SKM-1 treated with dmso at 0.1 percent for 144 hours (cell line): ENCODE measurements around the gene DAB2IP.

Experiments used
- DNase-seq: peaks from one replicate; lab custom pipeline; 2025; ENCODE audit not compliant: unreplicated experiment; lab: John Stamatoyannopoulos, UW

DAB2IP gene

DNA sequence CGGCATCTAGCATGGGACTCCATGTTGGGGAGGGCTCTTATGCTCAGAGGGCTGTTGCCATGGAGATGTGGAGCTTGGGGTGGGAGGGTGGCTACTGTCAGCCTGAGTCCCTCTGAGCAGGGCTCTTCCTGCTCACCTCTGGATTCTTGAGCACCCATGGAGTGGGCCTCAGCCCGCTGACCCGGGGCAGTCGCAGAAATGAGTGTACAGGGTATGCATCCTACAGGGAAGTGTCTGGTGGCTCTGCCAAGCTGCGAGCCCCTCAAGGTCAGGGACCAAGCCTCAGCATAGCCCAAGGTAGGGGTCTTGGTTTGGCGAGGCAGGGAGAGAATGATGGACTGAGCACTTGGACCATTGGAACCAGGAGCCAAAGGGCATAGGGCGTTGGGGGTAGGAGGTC, 104.1 kb downstream of the DAB2IP start:
- no peak for DNase-seq

DNA sequence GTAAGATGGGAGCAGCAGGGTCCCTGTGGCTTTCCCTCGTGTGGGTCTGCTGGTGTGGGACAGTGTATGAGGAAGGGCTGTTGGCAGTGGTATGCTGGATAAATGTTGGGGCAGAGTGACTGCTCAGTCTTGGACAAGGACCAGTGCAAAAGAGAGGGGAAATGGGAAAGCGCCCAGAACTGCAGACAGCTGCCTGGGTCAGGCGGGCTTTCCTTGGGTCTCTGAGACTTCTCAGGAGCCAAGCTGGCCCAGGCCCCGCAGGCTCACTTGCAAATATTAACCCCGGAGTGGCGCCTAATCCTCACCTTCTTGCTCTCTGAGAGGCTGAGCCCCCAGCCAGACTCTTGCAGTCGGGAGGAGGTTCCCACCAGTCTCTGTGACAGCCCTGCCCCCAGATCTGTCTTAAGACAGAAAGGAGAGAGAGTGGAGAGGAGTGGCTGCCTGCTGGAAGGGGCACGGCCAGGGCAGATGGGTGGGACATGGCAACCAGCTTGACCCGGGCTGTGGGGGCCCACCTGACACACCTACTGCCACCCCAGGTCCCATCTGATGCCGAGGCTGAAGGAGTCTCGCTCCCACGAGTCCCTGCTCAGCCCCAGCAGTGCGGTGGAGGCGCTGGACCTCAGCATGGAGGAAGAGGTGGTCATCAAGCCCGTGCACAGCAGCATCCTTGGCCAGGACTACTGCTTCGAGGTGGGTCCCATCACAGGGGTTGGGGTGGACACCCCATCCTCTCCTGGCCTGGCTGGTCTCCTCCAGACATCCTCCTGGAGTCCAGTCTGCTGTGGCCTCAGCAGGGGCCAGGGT, 105.2 kb downstream of the DAB2IP start:
- DNase-seq = no peak

DNA sequence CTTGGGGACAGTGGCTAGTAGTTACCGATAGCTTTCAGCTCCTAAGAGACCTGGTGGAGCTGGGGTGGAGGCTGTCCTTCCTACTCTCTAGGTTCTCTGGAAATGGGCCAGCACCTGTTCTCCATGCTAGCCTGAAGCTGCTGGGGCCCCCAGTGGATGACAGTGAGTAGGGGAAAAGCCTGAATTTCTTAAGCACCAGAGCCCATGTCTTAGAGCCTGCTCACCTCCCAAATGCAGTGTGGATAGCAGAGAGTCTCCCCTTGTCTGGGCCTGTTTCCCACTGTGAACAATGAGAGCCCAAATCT, 105.8 kb downstream of the DAB2IP start:
- DNase-seq = no peak

DNA sequence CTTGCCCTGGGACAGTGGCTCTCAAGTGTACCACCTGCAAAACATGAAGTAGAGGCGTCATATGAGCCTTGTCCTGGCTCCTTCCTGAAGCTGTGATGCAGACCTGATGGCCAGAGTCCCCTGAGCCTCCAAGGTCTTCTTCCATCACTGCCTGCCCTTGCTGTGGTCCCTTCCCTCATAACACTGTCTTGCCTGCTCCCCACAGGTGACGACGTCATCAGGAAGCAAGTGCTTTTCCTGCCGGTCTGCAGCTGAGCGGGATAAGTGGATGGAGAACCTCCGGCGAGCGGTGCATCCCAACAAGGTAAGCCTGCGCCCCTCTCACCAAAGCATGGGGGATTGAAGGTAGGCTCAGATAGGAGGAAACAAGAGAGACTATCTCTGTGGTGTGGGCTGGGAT, 107.3 kb downstream of the DAB2IP start:
- DNase-seq = no peak

DNA sequence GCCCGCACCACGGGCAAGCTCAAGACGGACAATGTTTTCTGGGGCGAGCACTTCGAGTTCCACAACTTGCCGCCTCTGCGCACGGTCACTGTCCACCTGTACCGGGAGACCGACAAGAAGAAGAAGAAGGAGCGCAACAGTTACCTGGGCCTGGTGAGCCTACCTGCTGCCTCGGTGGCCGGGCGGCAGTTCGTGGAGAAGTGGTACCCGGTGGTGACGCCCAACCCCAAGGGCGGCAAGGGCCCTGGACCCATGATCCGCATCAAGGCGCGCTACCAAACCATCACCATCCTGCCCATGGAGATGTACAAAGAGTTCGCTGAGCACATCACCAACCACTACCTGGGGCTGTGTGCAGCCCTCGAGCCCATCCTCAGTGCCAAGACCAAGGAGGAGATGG, 108.6 kb downstream of the DAB2IP start:
- no peak for DNase-seq

DNA sequence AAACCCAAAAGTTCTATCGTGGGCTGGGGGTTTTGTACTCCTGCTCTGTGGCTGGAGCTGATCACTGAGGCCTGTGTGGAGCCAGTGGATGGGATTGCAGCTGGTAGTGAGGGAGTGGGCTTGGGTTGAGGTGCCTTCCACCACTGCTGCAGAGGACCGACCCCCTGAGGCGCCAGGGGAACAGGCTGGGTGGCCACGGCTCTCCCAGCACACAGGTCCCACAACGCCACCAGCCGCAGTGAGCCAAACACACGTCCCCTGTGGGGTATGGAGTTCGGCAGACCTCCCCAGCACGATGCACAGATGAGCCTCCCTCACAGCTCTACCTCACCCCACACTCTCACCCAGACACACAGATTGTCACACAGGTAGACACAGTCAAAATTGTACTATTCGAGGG, 109.1 kb downstream of the DAB2IP start:
- no peak for DNase-seq

DNA sequence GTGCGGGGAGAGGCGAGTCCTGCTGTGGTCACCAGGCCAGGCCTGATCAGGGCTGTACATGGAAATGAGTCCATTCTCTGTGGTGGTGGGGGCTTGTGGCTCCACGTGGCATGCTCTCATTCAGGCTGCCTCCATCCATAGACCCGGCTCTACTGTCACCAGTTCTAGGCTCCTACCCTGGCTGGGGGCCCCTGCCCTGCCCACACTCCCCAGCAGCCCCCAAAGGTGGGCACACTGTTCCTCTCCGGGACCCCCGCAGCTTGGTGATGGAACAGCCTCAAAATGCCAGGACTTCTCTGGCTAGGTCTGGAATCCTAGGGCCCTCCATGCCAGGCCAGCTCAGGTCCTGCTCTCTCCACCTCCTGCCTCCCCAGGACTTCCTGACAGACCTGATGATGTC, 111.7 kb downstream of the DAB2IP start:
- no peak for DNase-seq

DNA sequence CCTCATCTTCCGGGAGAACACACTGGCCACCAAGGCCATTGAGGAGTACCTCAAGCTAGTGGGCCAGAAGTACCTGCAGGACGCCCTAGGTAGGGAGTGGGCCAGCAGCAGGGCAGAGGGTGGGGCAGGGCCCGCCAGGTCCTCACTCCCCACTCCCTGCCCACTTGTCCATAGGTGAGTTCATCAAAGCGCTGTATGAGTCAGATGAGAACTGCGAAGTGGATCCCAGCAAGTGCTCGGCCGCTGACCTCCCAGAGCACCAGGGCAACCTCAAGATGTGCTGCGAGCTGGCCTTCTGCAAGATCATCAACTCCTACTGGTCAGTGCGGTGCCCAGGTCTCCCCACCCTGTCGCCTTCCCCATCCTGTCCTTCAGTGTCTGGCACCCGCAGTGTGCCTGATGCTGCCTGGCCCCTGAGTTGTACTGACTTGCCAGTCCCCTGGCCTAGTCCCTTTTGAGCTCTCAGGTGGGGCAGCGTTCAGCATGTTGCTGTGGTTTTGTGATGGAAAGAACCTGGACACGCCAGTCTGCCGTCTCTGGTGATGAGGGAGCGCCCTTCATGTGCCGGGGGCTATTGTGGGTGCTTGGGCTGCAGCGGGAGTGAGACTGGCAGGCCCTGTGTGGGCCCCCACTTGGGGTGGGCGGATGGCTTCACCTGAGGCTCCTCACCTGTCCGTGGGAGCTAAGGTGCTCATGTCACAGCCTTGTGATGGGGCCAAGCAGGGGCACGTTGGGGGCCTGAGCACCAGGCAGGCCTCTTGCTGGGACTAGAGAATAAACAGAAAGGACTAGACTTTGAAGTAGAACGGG, 112.3 kb downstream of the DAB2IP start:
- no peak for DNase-seq

DNA sequence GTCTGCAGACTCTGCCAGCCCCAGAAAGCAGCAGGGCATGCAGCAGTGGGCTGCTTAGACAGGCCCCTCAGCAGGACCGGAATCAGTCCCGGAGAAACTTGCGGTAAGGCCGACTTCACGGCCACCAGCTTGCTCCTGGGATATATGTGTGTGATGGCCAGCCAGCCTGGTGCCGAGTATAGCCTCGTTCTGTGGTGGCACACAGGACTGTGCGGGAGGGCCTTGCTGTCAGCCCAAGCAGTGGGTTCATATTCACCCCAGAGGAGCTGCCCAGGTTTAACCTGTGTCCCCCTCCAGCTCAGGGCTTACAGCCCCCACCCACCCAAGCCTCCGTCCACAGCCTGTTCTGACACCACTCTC, 112.9 kb downstream of the DAB2IP start:
- DNase-seq = no peak

DNA sequence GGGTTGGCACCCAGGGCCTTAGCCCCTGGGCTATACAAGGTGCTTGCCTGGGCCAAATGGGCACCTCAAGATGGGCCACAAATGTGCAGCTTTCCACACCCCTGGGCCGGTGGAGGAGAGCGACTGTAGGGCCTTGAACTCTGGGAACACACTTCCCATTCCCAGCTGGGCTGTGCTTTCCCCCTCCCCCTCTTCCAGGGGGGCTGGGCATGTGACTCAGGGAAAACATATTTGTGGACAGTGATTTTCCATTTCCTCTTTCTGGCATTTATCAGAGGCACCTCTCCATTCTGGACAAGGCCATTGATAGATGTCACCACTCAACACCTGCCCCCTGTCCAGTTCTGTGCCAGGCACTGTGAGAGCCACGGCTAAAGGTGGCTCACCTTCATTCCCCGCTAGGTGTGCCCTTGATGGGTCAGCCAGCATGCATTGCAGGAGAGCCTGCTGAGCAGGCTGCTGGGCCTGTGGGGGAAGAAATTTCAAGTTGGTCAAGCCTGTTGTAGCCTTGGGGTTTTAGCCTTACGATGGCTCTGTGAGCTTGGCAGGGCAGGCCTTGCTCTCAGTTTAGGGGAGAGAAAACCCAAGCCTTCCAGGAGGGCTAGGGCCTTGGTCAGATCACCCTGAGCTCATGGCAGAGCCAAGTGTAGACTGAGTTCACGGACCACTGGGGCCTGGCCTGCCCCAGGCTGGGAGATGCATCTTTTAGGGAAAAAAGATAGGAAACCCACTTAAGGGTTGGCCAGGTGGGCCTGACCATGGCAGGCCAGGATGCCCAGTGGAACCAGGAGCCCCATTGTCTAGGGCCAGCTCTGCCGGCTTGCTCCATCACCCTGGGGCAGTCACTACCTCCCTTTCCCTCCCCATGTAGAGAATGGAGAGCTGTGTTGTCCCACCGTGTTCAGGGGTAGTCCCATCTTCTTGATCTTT, 113.9 kb downstream of the DAB2IP start:
- no peak for DNase-seq

DNA sequence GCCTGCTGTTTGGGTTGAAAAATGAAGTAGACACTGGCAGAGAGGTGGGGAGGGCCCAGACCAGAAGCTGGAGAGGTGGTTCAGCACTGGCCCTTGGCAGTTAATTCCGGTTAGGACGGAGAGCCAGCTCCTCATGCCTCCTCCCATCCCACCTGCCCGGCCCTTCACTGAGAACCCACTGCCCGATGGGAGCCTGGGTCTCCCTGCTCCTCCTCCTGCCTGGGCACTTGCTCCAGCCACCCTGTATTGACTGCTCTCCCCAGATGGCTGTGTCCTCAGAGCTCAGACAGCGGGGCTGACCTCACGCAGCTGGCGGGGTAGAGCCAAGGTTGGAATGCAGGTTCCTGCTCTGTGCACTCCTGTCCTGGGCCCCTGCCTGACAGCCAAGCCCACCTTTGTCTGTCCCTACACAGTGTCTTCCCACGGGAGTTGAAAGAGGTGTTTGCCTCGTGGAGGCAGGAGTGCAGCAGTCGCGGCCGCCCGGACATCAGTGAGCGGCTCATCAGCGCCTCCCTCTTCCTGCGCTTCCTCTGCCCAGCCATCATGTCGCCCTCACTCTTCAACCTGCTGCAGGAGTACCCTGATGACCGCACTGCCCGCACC, 114.7 kb downstream of the DAB2IP start:
- no peak for DNase-seq

DNA sequence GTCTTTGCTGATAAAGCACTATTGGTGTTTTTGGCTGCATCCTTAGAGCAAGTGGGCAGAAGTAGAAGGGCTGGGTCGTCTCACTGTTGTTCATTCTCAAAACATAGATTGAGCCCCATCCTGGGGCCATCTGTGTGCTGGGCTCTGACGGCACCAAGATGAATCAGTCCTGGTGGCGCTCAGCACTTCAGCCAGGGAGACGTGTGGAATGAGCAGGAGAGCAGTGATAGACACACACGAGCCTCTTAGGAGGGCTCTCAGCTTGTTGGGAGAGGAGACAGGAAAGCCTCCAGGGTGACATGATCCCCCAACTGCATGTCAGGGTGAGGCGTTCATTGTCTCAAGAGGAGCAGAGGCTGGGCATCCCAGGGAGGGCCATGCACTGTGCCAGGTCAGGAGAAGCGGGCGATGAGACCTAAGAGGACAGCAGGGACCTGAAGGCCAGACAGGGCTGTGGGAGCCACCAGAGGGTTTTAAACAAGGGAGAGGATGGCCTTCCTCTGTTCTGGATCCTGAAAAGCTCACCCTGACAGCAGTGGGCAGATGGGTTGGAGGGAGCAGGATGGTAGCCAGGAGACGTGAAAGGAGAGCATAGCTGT, 115.8 kb downstream of the DAB2IP start:
- no peak for DNase-seq

DNA sequence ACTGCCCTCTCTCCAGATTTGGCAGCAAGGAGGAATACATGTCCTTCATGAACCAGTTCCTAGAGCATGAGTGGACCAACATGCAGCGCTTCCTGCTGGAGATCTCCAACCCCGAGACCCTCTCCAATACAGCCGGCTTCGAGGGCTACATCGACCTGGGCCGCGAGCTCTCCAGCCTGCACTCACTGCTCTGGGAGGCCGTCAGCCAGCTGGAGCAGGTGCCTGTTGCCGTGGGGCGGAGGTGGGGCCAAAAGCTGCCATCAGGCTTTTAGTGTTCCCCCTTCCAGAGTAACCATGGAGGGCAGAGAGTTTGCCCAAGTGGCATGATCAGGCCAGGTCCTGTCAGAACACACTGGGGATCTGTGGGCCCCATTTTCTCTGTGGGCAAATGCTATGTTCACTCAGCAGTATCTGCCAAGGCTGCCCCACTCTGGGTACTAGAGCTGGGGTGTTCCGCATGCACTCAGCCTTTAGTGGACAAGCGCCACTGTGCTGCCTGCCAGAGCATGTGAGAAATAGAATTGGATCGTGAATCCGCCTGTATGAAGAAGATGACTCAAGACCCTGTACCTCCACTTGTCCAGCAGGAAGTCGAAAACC, 117.1 kb downstream of the DAB2IP start:
- DNase-seq = no peak

DNA sequence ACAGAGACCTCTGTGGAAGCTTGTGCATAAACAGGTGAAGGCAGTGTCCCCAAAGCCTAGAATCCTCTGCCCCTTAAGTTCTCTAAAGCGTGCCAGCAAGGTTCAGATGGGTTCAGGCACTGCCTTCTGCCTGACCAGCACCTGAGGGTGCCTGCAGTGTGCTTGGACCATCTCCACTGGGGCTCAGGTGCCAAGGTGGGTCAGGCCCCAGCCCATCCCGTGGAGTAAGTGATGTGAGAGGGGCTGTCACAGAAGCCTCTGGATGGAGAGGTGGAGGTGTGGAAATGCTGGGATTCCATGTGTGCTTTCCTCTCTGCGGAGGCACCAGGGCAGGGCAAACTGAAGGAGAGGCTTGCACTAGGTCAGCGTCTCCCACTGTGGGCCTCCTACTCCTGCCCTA, 118.5 kb downstream of the DAB2IP start:
- no peak for DNase-seq

DNA sequence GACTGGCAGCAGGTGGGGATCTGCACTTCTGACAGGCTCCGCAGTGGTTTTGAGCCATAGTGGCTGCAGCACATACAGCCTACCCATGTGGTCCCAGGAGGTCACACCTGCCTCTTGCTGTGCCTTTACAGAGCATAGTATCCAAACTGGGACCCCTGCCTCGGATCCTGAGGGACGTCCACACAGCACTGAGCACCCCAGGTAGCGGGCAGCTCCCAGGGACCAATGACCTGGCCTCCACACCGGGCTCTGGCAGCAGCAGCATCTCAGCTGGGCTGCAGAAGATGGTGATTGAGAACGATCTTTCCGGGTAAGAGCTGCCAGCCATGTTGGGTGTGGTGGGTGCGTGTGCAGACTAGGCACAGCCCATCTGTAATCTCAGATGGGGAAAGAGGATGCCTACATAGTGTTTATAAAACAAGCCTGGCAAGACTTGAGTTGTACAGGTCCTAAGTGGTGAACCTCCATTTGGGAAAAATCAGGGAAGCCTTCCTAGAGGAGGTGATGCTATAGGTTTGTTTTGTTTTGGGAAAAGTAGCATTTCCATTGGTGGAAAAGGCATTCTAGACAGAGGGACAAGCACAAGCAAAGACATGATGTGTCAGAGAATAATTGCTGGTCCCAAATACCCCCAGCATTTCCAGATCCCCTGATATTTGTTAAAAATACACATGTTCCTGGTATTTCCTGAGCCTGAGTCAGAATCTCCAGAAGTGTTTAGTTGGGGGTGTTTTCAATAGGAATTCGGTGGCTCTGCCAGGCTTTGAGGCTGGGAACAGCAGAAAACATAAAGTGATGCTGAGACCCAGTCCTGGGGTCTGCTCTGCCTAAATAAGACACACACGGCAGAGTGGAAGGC, 119.2 kb downstream of the DAB2IP start:
- DNase-seq = no peak

DNA sequence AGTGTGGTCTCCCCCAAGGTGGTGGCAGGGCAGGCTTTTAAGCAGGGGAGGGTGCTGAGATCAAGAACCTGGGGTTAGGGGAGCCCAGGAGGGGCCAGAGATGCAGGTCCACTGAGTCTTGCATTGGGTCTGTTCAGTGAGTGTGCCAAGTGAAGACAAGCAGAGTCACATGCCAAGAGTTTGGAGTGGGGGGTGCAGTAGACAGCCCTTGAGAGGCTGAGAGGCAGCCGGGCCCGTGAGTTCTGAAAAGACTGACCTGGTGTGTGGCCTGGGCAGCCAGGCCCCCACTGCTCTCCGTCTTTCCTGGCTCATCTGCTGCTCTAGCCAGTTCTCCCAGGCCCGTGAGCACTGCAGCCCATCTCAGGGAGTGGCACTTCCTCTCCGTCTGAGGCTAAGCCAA, 120.0 kb downstream of the DAB2IP start:
- DNase-seq = no peak

DNA sequence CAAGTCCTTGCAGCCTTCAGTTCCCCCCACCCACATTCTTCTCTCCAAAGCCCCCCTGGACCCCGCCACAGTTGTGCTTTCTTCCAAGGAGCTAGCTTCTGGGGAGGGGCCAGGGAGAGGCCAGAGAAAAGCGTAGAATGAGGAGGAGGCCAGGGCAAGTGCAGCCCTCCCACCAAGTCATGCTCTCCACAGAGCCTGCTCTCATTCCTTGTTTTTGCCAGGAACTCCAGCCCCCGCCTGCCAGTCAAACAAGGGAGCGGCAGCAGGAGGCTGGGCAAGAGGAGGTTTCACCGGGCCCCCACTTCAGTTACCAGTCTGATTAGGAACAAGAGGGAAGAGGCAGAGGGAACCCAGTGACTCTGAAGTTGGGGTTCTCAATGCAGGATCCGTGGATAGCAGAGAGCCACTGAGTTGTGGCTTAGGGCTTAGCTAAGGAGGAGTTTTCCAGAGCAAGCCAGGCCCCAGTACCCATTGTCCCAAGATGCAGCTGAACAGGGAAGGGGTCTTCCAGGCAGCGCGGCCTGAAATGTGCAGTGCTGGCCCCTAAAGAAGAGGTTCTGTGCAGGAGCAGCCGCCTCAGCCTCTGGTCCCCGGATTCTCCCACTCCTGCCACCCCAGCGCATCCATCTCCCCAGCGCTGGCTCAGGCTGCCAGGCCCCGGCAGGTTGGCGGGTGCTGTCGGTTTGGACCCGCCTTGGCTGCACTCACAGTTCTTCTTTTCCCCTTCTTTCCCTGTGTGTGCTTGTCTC, 120.6 kb downstream of the DAB2IP start:
- DNase-seq = no peak

DNA sequence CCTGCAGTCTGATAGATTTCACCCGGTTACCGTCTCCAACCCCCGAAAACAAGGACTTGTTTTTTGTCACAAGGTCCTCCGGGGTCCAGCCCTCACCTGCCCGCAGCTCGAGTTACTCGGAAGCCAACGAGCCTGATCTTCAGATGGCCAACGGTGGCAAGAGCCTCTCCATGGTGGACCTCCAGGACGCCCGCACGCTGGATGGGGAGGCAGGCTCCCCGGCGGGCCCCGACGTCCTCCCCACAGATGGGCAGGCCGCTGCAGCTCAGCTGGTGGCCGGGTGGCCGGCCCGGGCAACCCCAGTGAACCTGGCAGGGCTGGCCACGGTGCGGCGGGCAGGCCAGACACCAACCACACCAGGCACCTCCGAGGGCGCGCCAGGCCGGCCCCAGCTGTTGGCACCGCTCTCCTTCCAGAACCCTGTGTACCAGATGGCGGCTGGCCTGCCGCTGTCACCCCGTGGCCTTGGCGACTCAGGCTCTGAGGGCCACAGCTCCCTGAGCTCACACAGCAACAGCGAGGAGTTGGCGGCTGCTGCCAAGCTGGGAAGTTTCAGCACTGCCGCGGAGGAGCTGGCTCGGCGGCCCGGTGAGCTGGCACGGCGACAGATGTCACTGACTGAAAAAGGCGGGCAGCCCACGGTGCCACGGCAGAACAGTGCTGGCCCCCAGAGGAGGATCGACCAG, 121.3 kb downstream of the DAB2IP start:
- no peak for DNase-seq
